Lung (tissue), 12 donors: ENCODE measurements around the gene P2RY2. TPM values are rescaled to one million over a fixed set of nuclear protein-coding genes. Genes with fewer than 3 reads are reported as not detected.
"Not testable (repeated sequence)": the region's sequence is repeated elsewhere in the genome, so short reads cannot be mapped to it uniquely, and the experiment has no call there.

ENCODE experiments used
- ATAC-seq: fragments of 200-7000 bp; cut with Tn5 transposase; one replicate; pipeline ENCODE4 v1.9.1; 2020; ENCODE audit warnings: moderate number of reproducible peaks; ENCODE audit not compliant: insufficient read depth, low FRiP score
- DNase-seq, 3 donors: peaks; one replicate each; pipeline ENCODE4 v3.0.0-alpha.2; 2013 to 2017
- H3K27ac ChIP-seq, 2 donors: one replicate each; pipeline ENCODE4 v1.5.1; 2013; ENCODE audit warnings: mild to moderate bottlenecking in 2 of 2, moderate library complexity in 2 of 2, control low read depth in 1 of 2, inconsistent platforms in 1 of 2, low read depth in 1 of 2, low read length in 1 of 2
- H3K27me3 ChIP-seq, 3 donors: one replicate each; pipeline ENCODE4 v1.5.1; 2013; ENCODE audit warnings: low read length in 2 of 3; ENCODE audit not compliant: control insufficient read depth in 3 of 3, insufficient read depth in 3 of 3
- H3K36me3 ChIP-seq, 4 donors: one replicate each; pipeline ENCODE4 v1.5.1; 2013; ENCODE audit warnings: low read length in 4 of 4, mild to moderate bottlenecking in 1 of 4, moderate library complexity in 1 of 4; ENCODE audit not compliant: control insufficient read depth in 4 of 4, insufficient read depth in 4 of 4
- H3K4me1 ChIP-seq, 5 donors: one replicate each; pipeline ENCODE4 v1.5.1; 2013; ENCODE audit warnings: low read length in 5 of 5, mild to moderate bottlenecking in 2 of 5, moderate library complexity in 1 of 5; ENCODE audit not compliant: control insufficient read depth in 5 of 5, insufficient read depth in 5 of 5
- H3K4me3 ChIP-seq: one replicate; pipeline ENCODE4 v1.5.1; 2013; ENCODE audit warnings: mild to moderate bottlenecking, control low read depth, moderate library complexity
- H3K9ac ChIP-seq, 2 donors: one replicate each; pipeline ENCODE4 v1.5.1; 2013; ENCODE audit warnings: low read length in 2 of 2, control low read depth in 1 of 2; ENCODE audit not compliant: insufficient read depth in 1 of 2
- H3K9me3 ChIP-seq, 4 donors: one replicate each; pipeline ENCODE4 v1.5.1; 2013; ENCODE audit warnings: low read length in 3 of 4, mild to moderate bottlenecking in 1 of 4, moderate library complexity in 1 of 4; ENCODE audit not compliant: control insufficient read depth in 4 of 4, insufficient read depth in 3 of 4
- WGBS, 2 donors: extraction: QIAGEN DNeasy Blood & Tissue Kit; methylation state at CpG; one replicate each; pipeline ENCODE4 v1.1.7; 2013; 5-methylcytosine and 5-hydroxymethylcytosine counted together
- polyA plus RNA-seq, 2 donors: library from polyadenylated mRNA; stranded (reverse); fragments of 200-250 nt; gene quantifications; one replicate each; pipeline ENCODE4 v1.2.1, GENCODE V29; 2013
- total RNA-seq, 2 donors: library from RNA; depleted of rRNA in 1 of 2; stranded (reverse); fragments of >200 nt in 1 of 2; gene quantifications; one replicate each; pipeline ENCODE4 v1.2.1, GENCODE V29; 2014 to 2021
- TF ChIP-seq, protein P1 (sequence below): IDR thresholded peaks from 2 replicates; pipeline ENCODE4 v1.5.1; 2012; ENCODE audit warnings: mild to moderate bottlenecking; ENCODE audit errors: control extremely low read depth, extremely low read depth
- donor health status: control.
- donor health status: control.
- donor health status: Bipolar disorder and iron deficiency.
- donor health status: healthy.
- donor health status: DM: yes; HTN: yes; CAD: no.

P2RY2 gene
- total and polyA plus RNA-seq, 4 donors: 3.1 to 13.0 (median 6.5) TPM

DNA sequence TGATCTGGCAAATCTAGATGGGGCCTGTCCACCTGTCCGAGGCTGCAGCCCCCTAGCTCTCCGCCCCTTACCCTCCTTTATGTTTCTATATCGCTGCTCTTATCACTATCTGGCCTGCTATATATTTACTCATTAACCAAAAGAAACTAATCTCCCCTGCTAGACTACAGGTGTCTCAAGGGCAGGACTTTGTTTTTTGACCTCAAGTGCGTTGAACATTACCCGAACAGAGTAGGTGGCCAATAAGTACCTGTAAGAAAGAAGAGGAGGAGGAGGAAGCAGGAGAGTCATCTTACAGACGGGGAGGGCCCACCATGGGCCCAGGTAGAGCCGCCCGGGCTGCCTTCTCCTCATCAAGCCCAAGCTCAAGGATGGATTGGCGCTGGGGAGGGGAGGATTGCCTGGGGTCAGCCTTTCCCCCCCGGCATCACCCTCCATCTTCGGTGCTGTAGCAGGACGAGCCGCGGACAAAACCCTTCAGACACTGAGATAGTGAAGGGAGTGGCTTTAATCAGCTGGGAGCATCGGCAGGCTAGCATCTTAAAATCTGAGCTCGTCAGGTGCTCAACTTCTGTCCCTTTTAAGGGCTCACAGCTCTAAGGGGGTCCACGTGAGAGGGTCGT lies 52.9 kb downstream of the P2RY2 start:
- H3K9me3 ChIP-seq: no peaks in the 10 kb centered on the region
- TF ChIP-seq, protein P1, sequence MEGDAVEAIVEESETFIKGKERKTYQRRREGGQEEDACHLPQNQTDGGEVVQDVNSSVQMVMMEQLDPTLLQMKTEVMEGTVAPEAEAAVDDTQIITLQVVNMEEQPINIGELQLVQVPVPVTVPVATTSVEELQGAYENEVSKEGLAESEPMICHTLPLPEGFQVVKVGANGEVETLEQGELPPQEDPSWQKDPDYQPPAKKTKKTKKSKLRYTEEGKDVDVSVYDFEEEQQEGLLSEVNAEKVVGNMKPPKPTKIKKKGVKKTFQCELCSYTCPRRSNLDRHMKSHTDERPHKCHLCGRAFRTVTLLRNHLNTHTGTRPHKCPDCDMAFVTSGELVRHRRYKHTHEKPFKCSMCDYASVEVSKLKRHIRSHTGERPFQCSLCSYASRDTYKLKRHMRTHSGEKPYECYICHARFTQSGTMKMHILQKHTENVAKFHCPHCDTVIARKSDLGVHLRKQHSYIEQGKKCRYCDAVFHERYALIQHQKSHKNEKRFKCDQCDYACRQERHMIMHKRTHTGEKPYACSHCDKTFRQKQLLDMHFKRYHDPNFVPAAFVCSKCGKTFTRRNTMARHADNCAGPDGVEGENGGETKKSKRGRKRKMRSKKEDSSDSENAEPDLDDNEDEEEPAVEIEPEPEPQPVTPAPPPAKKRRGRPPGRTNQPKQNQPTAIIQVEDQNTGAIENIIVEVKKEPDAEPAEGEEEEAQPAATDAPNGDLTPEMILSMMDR: no peak
- no peaks in the 10 kb centered on the region for H3K36me3 ChIP-seq
- no peak overlapping the region for H3K9ac ChIP-seq
- no peak for ATAC-seq
- no peak overlapping the region for H3K4me3 ChIP-seq
- no peak for DNase-seq
- peaks cover 0 to 22% (median 0%) of the 10 kb centered on the region in 5 donors for H3K4me1 ChIP-seq
- no peak overlapping the region for H3K27ac ChIP-seq
- no peaks in the 10 kb centered on the region for H3K27me3 ChIP-seq
- 86 to 89% methylated on average over 18 of the region's 18 CpGs for WGBS, 2 donors

DNA sequence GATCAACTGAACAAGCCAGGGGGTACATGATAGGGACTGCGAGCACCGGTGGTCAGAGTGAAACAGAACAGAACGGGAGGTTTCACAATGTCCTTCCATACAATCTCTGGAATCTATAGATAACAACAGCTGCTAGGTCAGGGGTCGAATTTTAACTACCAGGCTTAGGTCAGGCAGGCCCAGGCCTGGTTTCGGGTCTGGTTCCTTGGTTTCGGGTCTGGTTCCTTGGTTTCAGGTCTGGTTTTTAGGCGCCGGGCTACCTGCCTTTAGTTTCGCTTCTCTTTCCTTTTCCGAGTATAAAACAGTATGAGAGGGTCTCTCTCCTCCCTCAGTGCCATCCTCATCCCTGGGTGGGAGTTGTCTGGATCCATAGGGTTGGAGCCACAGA lies 53.4 kb downstream of the P2RY2 start:
- H3K27me3 ChIP-seq, H3K9me3 ChIP-seq, H3K9ac ChIP-seq, H3K4me3 ChIP-seq, H3K27ac ChIP-seq, H3K36me3 ChIP-seq, ATAC-seq, DNase-seq: not testable (repeated sequence)
- 77 to 82% methylated on average over 10 of the region's 10 CpGs for WGBS, 2 donors
- peaks cover 0 to 21% (median 0%) of the 10 kb centered on the region in 5 donors for H3K4me1 ChIP-seq

DNA sequence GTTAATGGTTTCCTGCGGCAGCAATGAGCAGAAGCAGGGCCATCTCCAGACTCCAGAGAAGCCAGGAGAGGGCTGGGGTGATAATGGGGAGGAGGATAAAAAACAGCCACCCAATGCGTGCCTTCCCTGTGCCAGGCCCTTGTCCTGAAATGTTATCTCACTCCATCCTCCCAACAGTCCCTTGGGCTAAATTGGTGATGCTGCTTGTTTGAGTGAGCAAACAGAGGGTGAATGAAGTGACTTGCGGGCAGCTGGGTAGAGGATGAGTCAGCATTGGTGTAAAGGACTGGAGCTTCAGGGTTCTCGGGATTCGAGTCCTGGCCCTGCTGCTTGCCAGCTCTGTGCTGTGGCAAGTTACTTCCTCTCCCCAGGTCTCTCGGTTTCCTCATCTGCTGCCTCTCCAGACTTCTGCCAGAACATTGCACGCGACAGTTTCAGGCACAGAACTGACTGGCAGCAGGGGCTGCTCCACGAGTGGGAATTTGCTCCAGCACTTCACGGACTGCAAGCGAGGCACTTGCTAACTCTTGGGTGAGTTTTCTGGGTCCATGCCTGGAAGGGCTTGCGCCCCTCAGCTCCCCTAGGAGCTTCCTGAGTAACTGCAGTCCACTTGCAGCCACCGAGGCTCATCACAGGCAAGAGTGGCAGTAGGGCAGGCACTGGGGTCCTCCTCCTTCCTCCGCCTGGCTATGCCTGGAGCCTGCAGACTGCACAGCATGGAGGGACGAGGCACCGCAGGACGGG lies 54.0 kb downstream of the P2RY2 start, which contains the start of gene P2RY6:
TSS of gene P2RY6 (plus strand) at position 403 of the 744 bp plus-strand sequence. CDS start 24,181 bp downstream, outside the sequence.
- DNase-seq (no peak), ATAC-seq (peak; percentile 63)
- H3K9me3 ChIP-seq: no peaks in the 10 kb centered on the region
- peaks cover 0 to 18% (median 0%) of the 10 kb centered on the region in 5 donors for H3K4me1 ChIP-seq
- no peak within 1 kb of the TSS for H3K9ac ChIP-seq
- H3K4me3 ChIP-seq: no peak within 1 kb of the TSS
- H3K36me3 ChIP-seq: no peaks in the 10 kb centered on the region
- TF ChIP-seq, protein P1: no peak
- H3K27me3 ChIP-seq: no peaks in the 10 kb centered on the region
- 66 to 74% methylated on average over 17 of the region's 17 CpGs for WGBS, 2 donors
- H3K27ac ChIP-seq: no peak within 1 kb of the TSS

- ATAC-seq: no peak
- Histone ChIP-seq H3K27me3 (no peaks in the 10 kb centered on the region), H3K9ac (no peak overlapping the region), H3K4me1 (peaks cover 0 to 18% (median 0%) of the 10 kb centered on the region in 5 donors), H3K9me3 (no peaks in the 10 kb centered on the region), H3K36me3 (no peaks in the 10 kb centered on the region), H3K27ac (no peak overlapping the region), H3K4me3 (no peak overlapping the region)
- TF ChIP-seq, protein P1: no peak
- WGBS, 2 donors: 93 to 96% methylated on average over 7 of the region's 7 CpGs
- no peak for DNase-seq
These were observed 54.6 kb downstream of the P2RY2 start for GRCh38 chr11:73272680-73273038.
